Activated CD4-positive, alpha-beta memory T cell treated with anti-CD3 and anti-CD28 coated beads, Interleukin-2, amount 10 ng/mL, durations not matched to agents 7 days and 5 days (primary cell): ENCODE measurements around the gene SEMA3A. TPM values are rescaled to one million over a fixed set of nuclear protein-coding genes. Genes with fewer than 3 reads are reported as not detected.

Experiments used
- CTCF ChIA-PET: fragments of 350-600 bp; sonication (Branson Sonifier 250); formaldehyde crosslinking; loops from one replicate; lab custom pipeline; 2021; ENCODE audit warnings: antibody characterized with exemption, inconsistent platforms; lab: Charles Lee
- POLR2A ChIA-PET: fragments of 350-600 bp; sonication (Branson Sonifier 250); formaldehyde crosslinking; loops from one replicate; lab custom pipeline; 2021; ENCODE audit warnings: antibody characterized with exemption; lab: Charles Lee
- DNase-seq: peaks from one replicate; pipeline ENCODE4 v3.0.0-alpha.2; 2020
- H3K27ac Mint-ChIP-seq: one replicate; pipeline ENCODE4 v1.8.0; 2021; ENCODE audit warnings: mild to moderate bottlenecking, mixed read lengths
- H3K27me3 Mint-ChIP-seq: one replicate; pipeline ENCODE4 v1.8.0; 2021; ENCODE audit warnings: mixed read lengths
- H3K36me3 Mint-ChIP-seq: one replicate; pipeline ENCODE4 v1.8.0; 2021; ENCODE audit warnings: low read depth, mixed read lengths
- H3K4me1 Mint-ChIP-seq: one replicate; pipeline ENCODE4 v1.8.0; 2021; ENCODE audit warnings: mixed read lengths
- H3K4me3 Mint-ChIP-seq: one replicate; pipeline ENCODE4 v1.8.0; 2021; ENCODE audit warnings: mild to moderate bottlenecking, mixed read lengths
- H3K9me3 Mint-ChIP-seq: one replicate; pipeline ENCODE4 v1.8.0; 2021; ENCODE audit warnings: mixed read lengths
- total RNA-seq, 2 experiments: library from RNA; stranded (reverse); gene quantifications; one replicate each; pipeline ENCODE4 v1.2.3, GENCODE V29; 2021

SEMA3A gene
- total RNA-seq, 2 experiments from 2014 or later, result 0.30 to 0.38 TPM

GRCh38 chr7:83970081-83970480 is 224.5 kb downstream of the SEMA3A start:
- DNase-seq, result no peak
- H3K9me3 Mint-ChIP-seq, result no peaks in the 10 kb centered on the region
- ChIA-PET CTCF (no interaction called here), POLR2A (no interaction called here)
- H3K36me3 Mint-ChIP-seq, result no peaks in the 10 kb centered on the region
- H3K27ac Mint-ChIP-seq, result no peak overlapping the region
- H3K4me1 Mint-ChIP-seq, result no peaks in the 10 kb centered on the region
- H3K27me3 Mint-ChIP-seq, result no peaks in the 10 kb centered on the region
- no peak overlapping the region for H3K4me3 Mint-ChIP-seq

- H3K4me3 Mint-ChIP-seq, result no peak overlapping the region
- H3K4me1 Mint-ChIP-seq, result no peaks in the 10 kb centered on the region
- CTCF ChIA-PET, result no interaction called here
- H3K36me3 Mint-ChIP-seq, result no peaks in the 10 kb centered on the region
- POLR2A ChIA-PET, result no interaction called here
- no peak for DNase-seq
- no peak overlapping the region for H3K27ac Mint-ChIP-seq
- no peaks in the 10 kb centered on the region for H3K9me3 Mint-ChIP-seq
- no peaks in the 10 kb centered on the region for H3K27me3 Mint-ChIP-seq
These were observed 230.3 kb downstream of the SEMA3A start for GRCh38 chr7:83964318-83964717.

DNA sequence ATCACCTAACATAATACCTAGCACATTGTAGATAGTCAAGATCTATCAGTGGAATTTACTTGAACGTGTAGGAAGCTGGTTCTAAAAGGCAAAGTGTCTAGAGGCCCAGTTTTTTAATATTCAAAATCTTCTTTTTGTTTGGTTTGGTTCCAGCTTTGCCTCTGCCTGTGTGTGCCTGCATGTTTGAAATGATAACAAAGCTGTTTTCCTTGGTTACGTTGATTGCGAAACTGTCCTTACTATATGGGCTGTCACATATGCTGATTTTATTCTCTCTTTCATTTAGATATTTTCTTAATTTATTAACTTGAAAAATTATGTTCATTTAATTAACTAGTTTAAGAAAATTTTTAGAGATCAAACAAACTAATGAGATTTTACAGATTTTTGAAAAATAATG is 237.3 kb downstream of the SEMA3A start:
- Mint-ChIP-seq H3K36me3 (no peaks in the 10 kb centered on the region), H3K9me3 (no peaks in the 10 kb centered on the region), H3K4me1 (no peaks in the 10 kb centered on the region), H3K27ac (no peak overlapping the region), H3K27me3 (no peaks in the 10 kb centered on the region), H3K4me3 (no peak overlapping the region)
- DNase-seq, result no peak
- ChIA-PET POLR2A (no interaction called here), CTCF (no interaction called here)

GRCh38 chr7:83956104-83956503 is 238.5 kb downstream of the SEMA3A start:
- H3K4me1 Mint-ChIP-seq, result no peaks in the 10 kb centered on the region
- no peak overlapping the region for H3K27ac Mint-ChIP-seq
- H3K9me3 Mint-ChIP-seq, result no peaks in the 10 kb centered on the region
- no peak for DNase-seq
- H3K36me3 Mint-ChIP-seq, result no peaks in the 10 kb centered on the region
- ChIA-PET POLR2A (no interaction called here), CTCF (no interaction called here)
- H3K27me3 Mint-ChIP-seq, result no peaks in the 10 kb centered on the region
- H3K4me3 Mint-ChIP-seq, result no peak overlapping the region

GRCh38 chr7:83952236-83952635 is 242.4 kb downstream of the SEMA3A start:
- Mint-ChIP-seq H3K4me1 (no peaks in the 10 kb centered on the region), H3K27me3 (no peaks in the 10 kb centered on the region), H3K9me3 (no peaks in the 10 kb centered on the region), H3K4me3 (no peak overlapping the region), H3K27ac (no peak overlapping the region), H3K36me3 (no peaks in the 10 kb centered on the region)
- ChIA-PET POLR2A (no interaction called here), CTCF (no interaction called here)
- DNase-seq, result no peak

- CTCF ChIA-PET, result interaction anchor here (0.8 to 1.6 kb wide), 2 partner anchors 9 to 11 kb away, joined by 4 to 10 read pairs; no protein-coding TSS in a partner anchor
- H3K4me3 Mint-ChIP-seq, result no peak overlapping the region
- H3K4me1 Mint-ChIP-seq, result no peaks in the 10 kb centered on the region
- POLR2A ChIA-PET, result no interaction called here
- H3K36me3 Mint-ChIP-seq, result no peaks in the 10 kb centered on the region
- DNase-seq, result no peak
- H3K9me3 Mint-ChIP-seq, result no peaks in the 10 kb centered on the region
- no peaks in the 10 kb centered on the region for H3K27me3 Mint-ChIP-seq
- no peak overlapping the region for H3K27ac Mint-ChIP-seq
These were observed 247.3 kb downstream of the SEMA3A start for GRCh38 chr7:83947260-83947659.

GRCh38 chr7:83946801-83947200 is 247.8 kb downstream of the SEMA3A start:
- Mint-ChIP-seq H3K4me1 (no peaks in the 10 kb centered on the region), H3K27me3 (no peaks in the 10 kb centered on the region), H3K4me3 (no peak overlapping the region), H3K9me3 (no peaks in the 10 kb centered on the region), H3K36me3 (no peaks in the 10 kb centered on the region), H3K27ac (no peak overlapping the region)
- no peak for DNase-seq
- POLR2A ChIA-PET, result no interaction called here
- CTCF ChIA-PET, result no interaction called here

GRCh38 chr7:83941300-83941699 is 253.3 kb downstream of the SEMA3A start:
- H3K27me3 Mint-ChIP-seq, result no peaks in the 10 kb centered on the region
- H3K9me3 Mint-ChIP-seq, result no peaks in the 10 kb centered on the region
- no peak overlapping the region for H3K4me3 Mint-ChIP-seq
- CTCF ChIA-PET, result no interaction called here
- H3K4me1 Mint-ChIP-seq, result no peaks in the 10 kb centered on the region
- H3K36me3 Mint-ChIP-seq, result no peaks in the 10 kb centered on the region
- POLR2A ChIA-PET, result no interaction called here
- DNase-seq, result no peak
- no peak overlapping the region for H3K27ac Mint-ChIP-seq

DNA sequence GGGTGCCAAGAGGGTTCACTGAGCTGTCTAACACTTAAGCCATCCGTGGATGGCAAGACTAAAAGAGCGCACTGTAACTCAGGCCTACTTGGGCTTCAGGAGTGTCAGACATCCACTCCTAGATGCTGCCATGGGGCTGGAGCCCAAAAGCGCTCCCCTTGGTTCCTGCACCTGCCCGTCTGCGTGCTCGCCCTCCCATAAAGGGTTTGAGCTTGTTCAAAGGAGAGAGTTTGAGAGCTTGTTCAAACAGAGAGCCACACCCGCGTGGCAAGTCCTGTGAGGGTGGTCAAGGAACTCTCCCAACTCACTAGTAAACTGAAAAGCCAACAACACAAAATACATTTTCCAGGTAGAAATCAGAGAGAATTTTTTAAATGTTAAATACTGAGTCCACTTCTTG is 256.7 kb downstream of the SEMA3A start:
- Mint-ChIP-seq H3K27me3 (no peaks in the 10 kb centered on the region), H3K27ac (no peak overlapping the region), H3K4me1 (no peaks in the 10 kb centered on the region), H3K4me3 (no peak overlapping the region), H3K9me3 (no peaks in the 10 kb centered on the region), H3K36me3 (no peaks in the 10 kb centered on the region)
- POLR2A ChIA-PET, result no interaction called here
- CTCF ChIA-PET, result interaction anchor here (1.5 kb wide), 1 partner anchor 10 kb away, joined by 4 read pairs; no protein-coding TSS in a partner anchor
- no peak for DNase-seq

DNA sequence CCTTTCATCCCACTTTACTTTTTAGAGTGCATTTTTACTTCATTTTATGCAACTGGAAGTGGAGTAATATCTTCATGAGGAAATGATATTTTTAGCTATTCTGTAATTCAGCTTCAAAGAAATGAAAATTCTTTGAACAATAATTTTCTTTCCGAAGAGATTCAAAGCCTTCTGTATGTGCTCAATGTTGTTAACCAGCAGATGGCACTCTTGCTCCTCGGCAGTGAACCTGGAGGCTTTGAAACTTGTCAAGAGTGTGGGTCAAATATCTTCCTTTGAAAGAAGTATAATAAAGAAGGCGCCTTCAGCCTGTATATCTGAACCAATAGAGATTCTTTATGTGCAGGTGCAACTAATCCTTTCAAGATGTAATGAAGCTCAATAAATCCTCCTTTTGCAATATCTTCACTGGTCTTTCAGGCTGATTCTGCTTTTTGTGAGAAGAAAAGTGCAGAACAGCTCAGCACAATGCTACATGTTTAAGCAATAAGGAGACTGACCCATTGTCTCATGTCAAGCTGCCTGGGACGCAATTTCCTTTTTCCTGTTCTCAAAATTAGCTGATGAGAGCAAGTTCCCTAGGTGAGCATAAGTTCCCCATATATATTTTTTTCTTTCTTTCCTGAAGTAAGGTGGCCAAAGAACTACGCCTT is 258.4 kb downstream of the SEMA3A start:
- no peak overlapping the region for H3K27ac Mint-ChIP-seq
- no peaks in the 10 kb centered on the region for H3K9me3 Mint-ChIP-seq
- no peak overlapping the region for H3K4me3 Mint-ChIP-seq
- CTCF ChIA-PET, result interaction anchor here (0.8 to 2.0 kb wide), 7 partner anchors 8 to 1098 kb away, joined by 3 to 10 read pairs (median 3); no protein-coding TSS in a partner anchor
- no peaks in the 10 kb centered on the region for H3K27me3 Mint-ChIP-seq
- POLR2A ChIA-PET, result no interaction called here
- DNase-seq, result peak; percentile 41
- no peaks in the 10 kb centered on the region for H3K4me1 Mint-ChIP-seq
- H3K36me3 Mint-ChIP-seq, result no peaks in the 10 kb centered on the region

DNA sequence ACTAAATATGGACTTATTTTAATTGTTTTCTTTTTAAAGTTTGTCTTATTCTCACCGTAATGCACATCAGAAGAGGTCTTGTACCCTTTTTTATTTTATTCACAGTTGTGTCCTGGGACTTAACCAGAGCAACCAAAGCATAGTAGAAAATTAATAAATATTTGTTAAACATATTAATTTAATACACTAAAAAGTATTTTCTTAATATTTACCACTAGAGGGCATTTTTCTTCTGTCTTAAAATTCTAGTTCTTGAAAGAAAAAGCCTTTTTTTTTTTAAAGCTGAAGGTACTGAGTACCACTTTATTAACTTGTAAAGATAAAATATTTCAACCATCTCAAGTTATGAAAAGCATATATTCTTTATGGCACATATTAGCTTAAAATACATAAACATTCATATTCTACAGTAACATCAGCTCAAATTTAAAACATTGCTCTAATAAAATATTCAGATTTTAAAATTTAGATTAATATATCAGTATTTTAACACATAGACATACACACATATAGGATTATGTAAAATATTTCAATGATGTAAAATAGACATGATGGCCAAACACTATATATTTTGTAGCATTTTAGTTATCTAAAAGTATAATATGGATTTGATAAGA is 260.4 kb downstream of the SEMA3A start:
- H3K27ac Mint-ChIP-seq, result no peak overlapping the region
- no peak overlapping the region for H3K4me3 Mint-ChIP-seq
- no peaks in the 10 kb centered on the region for H3K4me1 Mint-ChIP-seq
- H3K27me3 Mint-ChIP-seq, result no peaks in the 10 kb centered on the region
- no peak for DNase-seq
- H3K9me3 Mint-ChIP-seq, result no peaks in the 10 kb centered on the region
- CTCF ChIA-PET, result no interaction called here
- no peaks in the 10 kb centered on the region for H3K36me3 Mint-ChIP-seq
- POLR2A ChIA-PET, result no interaction called here

DNA sequence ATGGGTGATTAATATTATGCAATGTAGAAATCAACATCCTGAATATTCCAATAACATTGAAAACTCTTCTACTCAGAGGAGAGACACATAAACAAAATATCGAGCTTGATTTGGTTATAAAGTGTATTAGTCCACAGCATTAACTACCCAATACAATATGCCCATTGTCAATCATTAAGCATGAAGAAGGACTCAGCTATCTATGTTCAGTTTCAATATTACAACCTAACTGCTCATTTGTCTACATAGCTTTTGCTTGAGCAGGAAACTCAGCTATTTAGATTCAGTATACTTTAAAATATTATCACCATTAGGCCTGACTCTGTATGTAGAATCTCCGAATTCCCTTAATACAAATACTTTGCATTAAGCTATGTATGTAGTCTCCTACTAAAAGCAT is 262.6 kb downstream of the SEMA3A start:
- POLR2A ChIA-PET, result no interaction called here
- H3K4me3 Mint-ChIP-seq, result no peak overlapping the region
- H3K9me3 Mint-ChIP-seq, result no peaks in the 10 kb centered on the region
- no peaks in the 10 kb centered on the region for H3K27me3 Mint-ChIP-seq
- no peaks in the 10 kb centered on the region for H3K36me3 Mint-ChIP-seq
- CTCF ChIA-PET, result no interaction called here
- H3K4me1 Mint-ChIP-seq, result no peaks in the 10 kb centered on the region
- no peak overlapping the region for H3K27ac Mint-ChIP-seq
- no peak for DNase-seq

- Mint-ChIP-seq H3K36me3 (no peaks in the 10 kb centered on the region), H3K27me3 (no peaks in the 10 kb centered on the region), H3K27ac (no peak overlapping the region), H3K4me3 (no peak overlapping the region), H3K4me1 (no peaks in the 10 kb centered on the region), H3K9me3 (no peaks in the 10 kb centered on the region)
- CTCF ChIA-PET, result no interaction called here
- POLR2A ChIA-PET, result no interaction called here
- no peak for DNase-seq
These were observed 264.3 kb downstream of the SEMA3A start for GRCh38 chr7:83930262-83930661.

DNA sequence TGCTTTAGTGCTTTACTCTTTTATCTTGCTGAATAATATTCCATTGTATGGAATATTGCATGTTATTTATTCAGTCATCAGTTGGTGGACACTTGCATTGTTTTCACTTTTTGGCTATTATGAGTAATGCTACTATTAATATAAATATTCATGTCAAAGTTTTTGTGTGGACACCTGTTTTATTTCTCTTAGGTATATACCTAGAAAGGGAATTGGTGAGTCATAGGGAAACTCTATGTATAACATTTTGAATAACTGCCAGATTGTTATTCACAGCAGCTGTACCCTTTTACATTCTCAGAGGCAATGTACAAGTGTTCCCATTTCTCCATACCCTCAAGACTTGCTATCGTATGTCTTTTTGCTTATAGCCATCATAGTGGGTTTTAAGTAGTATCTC is 268.7 kb downstream of the SEMA3A start:
- no peak overlapping the region for H3K27ac Mint-ChIP-seq
- ChIA-PET CTCF (no interaction called here), POLR2A (no interaction called here)
- H3K9me3 Mint-ChIP-seq, result no peaks in the 10 kb centered on the region
- H3K4me1 Mint-ChIP-seq, result no peaks in the 10 kb centered on the region
- DNase-seq, result no peak
- no peaks in the 10 kb centered on the region for H3K27me3 Mint-ChIP-seq
- no peaks in the 10 kb centered on the region for H3K36me3 Mint-ChIP-seq
- no peak overlapping the region for H3K4me3 Mint-ChIP-seq
